Large intestine (tissue), 3 donors: ENCODE results near the gene NKAIN2. TPM values are rescaled to one million over a fixed set of nuclear protein-coding genes. Genes with fewer than 3 reads are reported as not detected.

Source experiments
- DNase-seq, 2 donors: peaks; one replicate each; pipeline versions ENCODE4 v3.0.0 to v3.0.0-alpha.2; 2013
- H3K27ac ChIP-seq: one replicate; pipeline ENCODE4 v1.5.1; 2013; ENCODE audit warnings: low read length
- H3K27me3 ChIP-seq: 2 replicates; pipeline ENCODE4 v1.6.1; 2013; ENCODE audit warnings: low read length; ENCODE audit not compliant: control insufficient read depth, insufficient read depth
- H3K36me3 ChIP-seq: 2 replicates; pipeline ENCODE4 v1.6.1; 2013; ENCODE audit warnings: low read length; ENCODE audit not compliant: control insufficient read depth, insufficient read depth
- H3K4me1 ChIP-seq: one replicate; pipeline ENCODE4 v1.6.1; 2013; ENCODE audit warnings: low read length; ENCODE audit not compliant: control insufficient read depth, insufficient read depth
- H3K4me3 ChIP-seq: one replicate; pipeline ENCODE4 v1.5.1; 2013; ENCODE audit warnings: low read length
- H3K9me3 ChIP-seq: one replicate; pipeline ENCODE4 v1.6.1; 2013; ENCODE audit warnings: mild to moderate bottlenecking, low read depth, low read length, moderate library complexity; ENCODE audit not compliant: control insufficient read depth
- WGBS: methylation state at CpG from one replicate; pipeline ENCODE4 v1.1.5; 2013; ENCODE audit warnings: low lambda C conversion rate; ENCODE audit not compliant: insufficient coverage; 5-methylcytosine and 5-hydroxymethylcytosine counted together
- polyA plus RNA-seq: library from polyadenylated mRNA; unstranded; fragments of 120-200 nt; gene quantifications from one replicate; pipeline ENCODE4 v1.2.1, GENCODE V29; 2013

Gene NKAIN2
- polyA plus RNA-seq, 1 donor: 1.3 TPM

- 0% methylated on average over 1 of the region's 2 CpGs for WGBS
- Histone ChIP-seq H3K4me3 (no peak overlapping the region), H3K4me1 (no peaks in the 10 kb centered on the region), H3K36me3 (no peaks in the 10 kb centered on the region), H3K27ac (no peak overlapping the region), H3K9me3 (no peaks in the 10 kb centered on the region), H3K27me3 (no peaks in the 10 kb centered on the region)
- DNase-seq: no peak
These were observed 786.3 kb downstream of the NKAIN2 start for GRCh38 chr6:124590001-124590400.

GRCh38 chr6:124599656-124600055, 796.0 kb downstream of the NKAIN2 start:
- Histone ChIP-seq H3K27ac (no peak overlapping the region), H3K27me3 (no peaks in the 10 kb centered on the region), H3K4me1 (no peaks in the 10 kb centered on the region), H3K9me3 (no peaks in the 10 kb centered on the region), H3K36me3 (no peaks in the 10 kb centered on the region), H3K4me3 (no peak overlapping the region)
- DNase-seq: no peak
- no CpG with 5 or more reads among the region's 1 CpG for WGBS

GRCh38 chr6:124604719-124605118, 801.1 kb downstream of the NKAIN2 start:
- Histone ChIP-seq H3K4me3 (no peak overlapping the region), H3K36me3 (no peaks in the 10 kb centered on the region), H3K27ac (no peak overlapping the region), H3K27me3 (no peaks in the 10 kb centered on the region), H3K4me1 (no peaks in the 10 kb centered on the region), H3K9me3 (no peaks in the 10 kb centered on the region)
- WGBS: 100% methylated on average over 1 of the region's 3 CpGs
- DNase-seq: no peak

- Histone ChIP-seq H3K27me3 (no peaks in the 10 kb centered on the region), H3K27ac (no peak overlapping the region), H3K4me3 (no peak overlapping the region)
These were observed 803.5 kb downstream of the NKAIN2 start for GRCh38 chr6:124607119-124607627.

GRCh38 chr6:124613031-124613430, 809.4 kb downstream of the NKAIN2 start:
- Histone ChIP-seq H3K36me3 (no peaks in the 10 kb centered on the region), H3K4me1 (no peaks in the 10 kb centered on the region), H3K27ac (no peak overlapping the region), H3K4me3 (no peak overlapping the region), H3K27me3 (no peaks in the 10 kb centered on the region), H3K9me3 (no peaks in the 10 kb centered on the region)
- WGBS: no CpG with 5 or more reads among the region's 2 CpGs
- DNase-seq: no peak

More at GRCh38 chr6:124607119-124607627, 803.5 kb downstream of the NKAIN2 start:
- no peaks in the 10 kb centered on the region for H3K36me3 ChIP-seq
- H3K9me3 ChIP-seq: no peaks in the 10 kb centered on the region
- no peak for DNase-seq
- no peaks in the 10 kb centered on the region for H3K4me1 ChIP-seq

- no peaks in the 10 kb centered on the region for H3K9me3 ChIP-seq
- H3K4me3 ChIP-seq: no peak overlapping the region
- no peak for DNase-seq
- H3K36me3 ChIP-seq: no peaks in the 10 kb centered on the region
- 83% methylated on average over 1 of the region's 5 CpGs for WGBS
- no peaks in the 10 kb centered on the region for H3K27me3 ChIP-seq
- no peaks in the 10 kb centered on the region for H3K4me1 ChIP-seq
- H3K27ac ChIP-seq: no peak overlapping the region
These were observed 818.7 kb downstream of the NKAIN2 start for GRCh38 chr6:124622351-124622750.

GRCh38 chr6:124633655-124634054, 830.0 kb downstream of the NKAIN2 start:
- H3K27me3 ChIP-seq: no peaks in the 10 kb centered on the region
- H3K9me3 ChIP-seq: no peaks in the 10 kb centered on the region
- H3K4me3 ChIP-seq: no peak overlapping the region
- H3K4me1 ChIP-seq: no peaks in the 10 kb centered on the region
- no peaks in the 10 kb centered on the region for H3K36me3 ChIP-seq
- H3K27ac ChIP-seq: no peak overlapping the region
- no CpG with 5 or more reads among the region's 3 CpGs for WGBS
- no peak for DNase-seq

- Histone ChIP-seq H3K4me3 (no peak overlapping the region), H3K27me3 (no peaks in the 10 kb centered on the region), H3K4me1 (no peaks in the 10 kb centered on the region), H3K27ac (no peak overlapping the region), H3K36me3 (no peaks in the 10 kb centered on the region), H3K9me3 (no peaks in the 10 kb centered on the region)
- no peak for DNase-seq
- WGBS: 100% methylated on average over 4 of the region's 4 CpGs
These were observed 836.8 kb downstream of the NKAIN2 start for GRCh38 chr6:124640432-124640831.

GRCh38 chr6:124655866-124656265, 852.2 kb downstream of the NKAIN2 start:
- Histone ChIP-seq H3K27me3 (no peaks in the 10 kb centered on the region), H3K36me3 (no peaks in the 10 kb centered on the region), H3K9me3 (no peaks in the 10 kb centered on the region), H3K27ac (no peak overlapping the region), H3K4me3 (no peak overlapping the region), H3K4me1 (no peaks in the 10 kb centered on the region)
- WGBS: no CpG with 5 or more reads among the region's 1 CpG
- no peak for DNase-seq

GRCh38 chr6:124658053-124658452, 854.4 kb downstream of the NKAIN2 start:
- Histone ChIP-seq H3K36me3 (no peaks in the 10 kb centered on the region), H3K4me1 (no peaks in the 10 kb centered on the region), H3K27ac (no peak overlapping the region), H3K27me3 (no peaks in the 10 kb centered on the region), H3K4me3 (no peak overlapping the region), H3K9me3 (no peaks in the 10 kb centered on the region)
- DNase-seq: no peak
- no CpG with 5 or more reads among the region's 8 CpGs for WGBS

- no peak overlapping the region for H3K27ac ChIP-seq
- no peak for DNase-seq
- no peak overlapping the region for H3K4me3 ChIP-seq
- H3K36me3 ChIP-seq: no peaks in the 10 kb centered on the region
- no peaks in the 10 kb centered on the region for H3K4me1 ChIP-seq
- no peaks in the 10 kb centered on the region for H3K9me3 ChIP-seq
- no CpG with 5 or more reads among the region's 1 CpG for WGBS
- H3K27me3 ChIP-seq: no peaks in the 10 kb centered on the region
These were observed 855.8 kb downstream of the NKAIN2 start for GRCh38 chr6:124659427-124659826.
